GM23338 (cell line): ENCODE data around the gene HSD11B1L. TPM values are rescaled to one million over a fixed set of nuclear protein-coding genes. Genes with fewer than 3 reads are reported as not detected.
A peak's percentile ranks its signal among the peaks of the same experiment; 100 is the strongest.

Source experiments
- ATAC-seq: fragments of 200-7000 bp; cut with Tn5 transposase; 3 replicates; pipeline ENCODE4 v1.9.1; 2020
- DNase-seq: peaks from one replicate; pipeline ENCODE4 v3.0.0-alpha.2; 2015; ENCODE audit warnings: low spot score
- H2AFZ ChIP-seq: fragments of 200-600 bp; sonication (generic); 2 replicates; pipeline ENCODE4 v1.8.0; 2016; ENCODE audit warnings: antibody characterized with exemption, mild to moderate bottlenecking, moderate library complexity
- H3F3A ChIP-seq: fragments of 200-600 bp; sonication (generic); replicated peaks from 2 replicates; pipeline ENCODE4 v1.8.0; 2017; ENCODE audit warnings: antibody characterized with exemption, mixed run types, low read depth
- H3K27ac ChIP-seq: fragments of 200-600 bp; sonication (generic); 2 replicates; pipeline ENCODE4 v1.6.1; 2016; ENCODE audit warnings: low read depth
- H3K27me3 ChIP-seq: fragments of 200-600 bp; sonication (generic); 2 replicates; pipeline ENCODE4 v1.8.0; 2016; ENCODE audit warnings: mild to moderate bottlenecking, mixed run types, moderate library complexity; ENCODE audit not compliant: insufficient read depth
- H3K36me3 ChIP-seq: fragments of 200-600 bp; sonication (generic); 2 replicates; pipeline ENCODE4 v1.8.0; 2016; ENCODE audit warnings: mild to moderate bottlenecking; ENCODE audit not compliant: insufficient read depth
- H3K4me1 ChIP-seq: fragments of 200-600 bp; sonication (generic); 2 replicates; pipeline ENCODE4 v1.8.0; 2016; ENCODE audit warnings: mild to moderate bottlenecking, moderate library complexity; ENCODE audit not compliant: insufficient read depth
- H3K4me2 ChIP-seq: fragments of 200-600 bp; sonication (generic); 2 replicates; pipeline ENCODE4 v1.7.1; 2017; ENCODE audit warnings: mixed run types
- H3K4me3 ChIP-seq: fragments of 200-600 bp; sonication (generic); 2 replicates; pipeline ENCODE4 v1.6.1; 2016; ENCODE audit warnings: mixed run types
- H3K79me2 ChIP-seq: fragments of 200-600 bp; sonication (generic); replicated peaks from 2 replicates; pipeline ENCODE4 v1.8.0; 2017; ENCODE audit warnings: mild to moderate bottlenecking; ENCODE audit not compliant: insufficient read depth
- H3K9me2 ChIP-seq: fragments of 200-600 bp; sonication (generic); 2 replicates; pipeline ENCODE4 v1.8.0; 2017; ENCODE audit not compliant: insufficient read depth
- H4K20me1 ChIP-seq: fragments of 200-600 bp; sonication (generic); replicated peaks from 2 replicates; pipeline ENCODE4 v1.8.0; 2017; ENCODE audit warnings: mild to moderate bottlenecking; ENCODE audit not compliant: insufficient read depth
- H3K27ac Mint-ChIP-seq: 2 replicates; pipeline ENCODE4 v1.8.0; 2020; ENCODE audit warnings: inconsistent platforms, mild to moderate bottlenecking, moderate library complexity, mixed read lengths
- H3K27me3 Mint-ChIP-seq: 3 replicates; pipeline ENCODE4 v1.8.0; 2022; ENCODE audit warnings: low read depth, mild to moderate bottlenecking, moderate library complexity, mixed read lengths, inconsistent platforms; ENCODE audit not compliant: insufficient read depth, poor library complexity
- H3K36me3 Mint-ChIP-seq: 3 replicates; pipeline ENCODE4 v1.8.0; 2021; ENCODE audit warnings: low read depth, mild to moderate bottlenecking, inconsistent platforms, moderate library complexity, mixed read lengths
- H3K4me1 Mint-ChIP-seq: 3 replicates; pipeline ENCODE4 v1.8.0; 2020; ENCODE audit warnings: mild to moderate bottlenecking, inconsistent platforms, mixed read lengths
- H3K4me3 Mint-ChIP-seq: 3 replicates; pipeline ENCODE4 v1.8.0; 2021; ENCODE audit warnings: moderate library complexity, mild to moderate bottlenecking, inconsistent platforms, mixed read lengths
- H3K9me3 Mint-ChIP-seq: 3 replicates; pipeline ENCODE4 v1.8.0; 2020; ENCODE audit warnings: moderate library complexity, mild to moderate bottlenecking, inconsistent platforms, mixed read lengths
- CREB1 ChIP-seq: fragments of 250-450 bp; sonication (Bioruptor Pico); IDR thresholded peaks from 2 replicates; pipeline ENCODE4 v1.5.0; 2020; ENCODE audit warnings: low read depth, mild to moderate bottlenecking, moderate library complexity
- EZH2phosphoT487 ChIP-seq: fragments of 200-600 bp; sonication (generic); IDR thresholded peaks from one replicate; pipeline ENCODE4 v1.8.1; 2018; ENCODE audit warnings: antibody characterized with exemption; ENCODE audit not compliant: unreplicated experiment
- JUNB ChIP-seq: IDR thresholded peaks from one replicate; pipeline ENCODE4 v1.6.1; 2016; ENCODE audit warnings: antibody characterized with exemption; ENCODE audit not compliant: unreplicated experiment
- NANOG ChIP-seq: IDR thresholded peaks from 2 replicates; pipeline ENCODE4 v1.6.1; 2016; ENCODE audit warnings: antibody characterized with exemption, borderline replicate concordance
- POLR2AphosphoS5 ChIP-seq: IDR thresholded peaks from 2 replicates; pipeline ENCODE4 v1.6.1; 2016; ENCODE audit warnings: antibody characterized with exemption, low read depth
- REST ChIP-seq: IDR thresholded peaks from one replicate; pipeline ENCODE4 v1.6.1; 2018; ENCODE audit warnings: antibody characterized with exemption; ENCODE audit not compliant: unreplicated experiment
- ZNF114 ChIP-seq: fragments of 250-450 bp; sonication (Bioruptor Pico); IDR thresholded peaks from 2 replicates; pipeline ENCODE4 v1.5.0; 2020; ENCODE audit warnings: mild to moderate bottlenecking, moderate library complexity
- polyA plus RNA-seq: library from polyadenylated mRNA; unstranded; fragments of >200 nt; fragmentation: Nextera tagmentation; extraction: Ambion mirVana; gene quantifications from 2 replicates; pipeline ENCODE4 v1.2.1, GENCODE V29; 2016
- total RNA-seq: library from RNA; depleted of rRNA; stranded (reverse); fragments of >200 nt; shearing (Covaris generic); gene quantifications from 2 replicates; pipeline ENCODE4 v1.2.3, GENCODE V29; 2014

Gene HSD11B1L
- total and polyA plus RNA-seq, 2 experiments from 2014 or later, result 12.9 to 18.4 TPM

- Mint-ChIP-seq H3K27me3 (peaks cover 51% of the 10 kb centered on the region), H3K4me1 (peaks cover 6% of the 10 kb centered on the region; the same call in 1 of the 3 replicates), H3K4me3 (peak overlapping the region; percentile 100), H3K27ac (peak overlapping the region; percentile 99), H3K36me3 (peaks cover 54% of the 10 kb centered on the region), H3K9me3 (peaks cover 8% of the 10 kb centered on the region; the same call in 1 of the 3 replicates)
- peak; percentile 47 for DNase-seq
- peak overlapping the region; percentile 100 for H3K4me3 ChIP-seq
- no peaks in the 10 kb centered on the region for H3K27me3 ChIP-seq
- peaks cover 27% of the 10 kb centered on the region for H3K79me2 ChIP-seq
- H2AFZ ChIP-seq, result no peak overlapping the region
- no peaks in the 10 kb centered on the region for H3K9me2 ChIP-seq
- no peaks in the 10 kb centered on the region; the same call in 1 of the 2 replicates for H3K4me1 ChIP-seq
- peak overlapping the region; percentile 95; the same call in 1 of the 2 replicates for H3K27ac ChIP-seq
- H3K36me3 ChIP-seq, result no peaks in the 10 kb centered on the region
- peaks cover 20% of the 10 kb centered on the region for H3F3A ChIP-seq
- H4K20me1 ChIP-seq, result peaks cover 6% of the 10 kb centered on the region; the same call in 1 of the 2 replicates
- peak; percentile 32 for TF ChIP-seq POLR2AphosphoS5
- TF ChIP-seq CREB1 (CRISPR knock-in tag), result no peak
- H3K4me2 ChIP-seq, result peak overlapping the region; percentile 93
- no peak for ATAC-seq
Observed at GRCh38 chr19:5690955-5691821, 10.4 kb downstream of the HSD11B1L start.

- Mint-ChIP-seq H3K27ac (peak overlapping the region; percentile 77; the same call in 1 of the 2 replicates), H3K36me3 (peaks cover 61% of the 10 kb centered on the region), H3K4me1 (peaks cover 6% of the 10 kb centered on the region; the same call in 1 of the 3 replicates), H3K4me3 (peak overlapping the region; percentile 100), H3K9me3 (peaks cover 8% of the 10 kb centered on the region; the same call in 1 of the 3 replicates), H3K27me3 (peaks cover 54% of the 10 kb centered on the region)
- H3K79me2 ChIP-seq, result peaks cover 27% of the 10 kb centered on the region
- no peaks in the 10 kb centered on the region for H3K4me1 ChIP-seq
- ATAC-seq, result no peak
- H3K27me3 ChIP-seq, result no peaks in the 10 kb centered on the region
- H2AFZ ChIP-seq, result no peak overlapping the region
- no peaks in the 10 kb centered on the region for H3K9me2 ChIP-seq
- H3K27ac ChIP-seq, result peak overlapping the region; percentile 66; the same call in 1 of the 2 replicates
- peak overlapping the region; percentile 100 for H3K4me3 ChIP-seq
- peak; percentile 4 for DNase-seq
- peaks cover 20% of the 10 kb centered on the region for H3F3A ChIP-seq
- no peak for TF ChIP-seq JUNB
- peak; percentile 25 for TF ChIP-seq POLR2AphosphoS5
- peak overlapping the region; percentile 93 for H3K4me2 ChIP-seq
- H4K20me1 ChIP-seq, result peaks cover 6% of the 10 kb centered on the region; the same call in 1 of the 2 replicates
- no peaks in the 10 kb centered on the region for H3K36me3 ChIP-seq
Observed at GRCh38 chr19:5691822-5692722, 11.2 kb downstream of the HSD11B1L start.

- peaks cover 6% of the 10 kb centered on the region; the same call in 1 of the 3 replicates for H3K4me1 Mint-ChIP-seq
- ATAC-seq (no peak), DNase-seq (no peak)
- H3K27ac ChIP-seq, result peak overlapping the region; percentile 66; the same call in 1 of the 2 replicates
- no peak overlapping the region for H3K4me3 ChIP-seq
- peaks cover 20% of the 10 kb centered on the region for H3F3A ChIP-seq
- peaks cover 58% of the 10 kb centered on the region for H3K27me3 Mint-ChIP-seq
- no peaks in the 10 kb centered on the region for H3K36me3 ChIP-seq
- H3K9me2 ChIP-seq, result no peaks in the 10 kb centered on the region
- no peaks in the 10 kb centered on the region for H3K4me1 ChIP-seq
- H3K79me2 ChIP-seq, result peaks cover 27% of the 10 kb centered on the region
- 0 out of 2 replicates have a peak overlapping the region, but pooled peaks have one; percentile 56 for H3K27ac Mint-ChIP-seq
- no peaks in the 10 kb centered on the region for H3K27me3 ChIP-seq
- H3K4me3 Mint-ChIP-seq, result peak overlapping the region; percentile 100
- H3K4me2 ChIP-seq, result no peak overlapping the region
- H3K9me3 Mint-ChIP-seq, result peaks cover 8% of the 10 kb centered on the region; the same call in 2 of the 3 replicates
- H2AFZ ChIP-seq, result no peak overlapping the region
- H4K20me1 ChIP-seq, result peaks cover 6% of the 10 kb centered on the region; the same call in 1 of the 2 replicates
- peaks cover 66% of the 10 kb centered on the region for H3K36me3 Mint-ChIP-seq
- TF ChIP-seq POLR2AphosphoS5 (no peak; the same call in 1 of the 2 replicates), NANOG (no peak), EZH2phosphoT487 (no peak), ZNF114 (no peak), REST (no peak)
Observed at GRCh38 chr19:5692723-5693194, 11.9 kb downstream of the HSD11B1L start.
